Liver (tissue), 9 donors: ENCODE results near the gene XRCC5. TPM values are rescaled to one million over a fixed set of nuclear protein-coding genes. Genes with fewer than 3 reads are reported as not detected.

Experiments
- DNase-seq: peaks from one replicate; pipeline ENCODE4 v3.0.0-alpha.2; 2017; ENCODE audit warnings: low spot score
- H3K27ac ChIP-seq, 2 donors: one replicate each; pipeline ENCODE4 v1.7.0; 2013; ENCODE audit warnings: inconsistent platforms in 2 of 2, low read length in 2 of 2, control low read depth in 1 of 2, low read depth in 1 of 2, mild to moderate bottlenecking in 1 of 2
- H3K27me3 ChIP-seq, 4 donors: one replicate each; pipeline versions ENCODE4 v1.6.1 to v1.7.0; 2013; ENCODE audit warnings: low read length in 3 of 4, inconsistent platforms in 1 of 4, mild to moderate bottlenecking in 1 of 4, moderate library complexity in 1 of 4; ENCODE audit not compliant: control insufficient read depth in 4 of 4, insufficient read depth in 4 of 4
- H3K36me3 ChIP-seq, 4 donors: one replicate each; pipeline versions ENCODE4 v1.6.1 to v1.7.0; 2013; ENCODE audit warnings: low read length in 3 of 4, mild to moderate bottlenecking in 3 of 4, low read depth in 1 of 4, moderate library complexity in 1 of 4; ENCODE audit not compliant: control insufficient read depth in 4 of 4, insufficient read depth in 3 of 4
- H3K4me1 ChIP-seq, 4 donors: one replicate each; pipeline versions ENCODE4 v1.6.1 to v1.7.0; 2013; ENCODE audit warnings: low read length in 3 of 4, mild to moderate bottlenecking in 3 of 4, moderate library complexity in 1 of 4; ENCODE audit not compliant: control insufficient read depth in 4 of 4, insufficient read depth in 4 of 4
- H3K4me3 ChIP-seq, 3 donors: one replicate each; pipeline versions ENCODE4 v1.6.1 to v1.7.0; 2013; ENCODE audit warnings: low read length in 3 of 3, control low read depth in 1 of 3, low read depth in 1 of 3, mild to moderate bottlenecking in 1 of 3
- H3K9ac ChIP-seq, 2 donors: one replicate each; pipeline ENCODE4 v1.7.0; 2013; ENCODE audit warnings: low read length in 2 of 2, mild to moderate bottlenecking in 2 of 2, moderate library complexity in 2 of 2, control low read depth in 1 of 2, low read depth in 1 of 2
- H3K9me3 ChIP-seq, 4 donors: one replicate each; pipeline versions ENCODE4 v1.6.1 to v1.7.0; 2013; ENCODE audit warnings: low read length in 3 of 4; ENCODE audit not compliant: control insufficient read depth in 4 of 4
- EGR1 ChIP-seq, 2 donors: IDR thresholded peaks; 2 replicates each; pipeline ENCODE4 v1.6.1; 2016 to 2018; ENCODE audit warnings: antibody characterized with exemption in 2 of 2, low read depth in 2 of 2
- FOXA1 ChIP-seq: IDR thresholded peaks from 2 replicates; pipeline ENCODE4 v1.6.1; 2016; ENCODE audit warnings: antibody characterized with exemption
- GABPA ChIP-seq, 2 donors: IDR thresholded peaks in 1 of 2; conservative IDR thresholded peaks in 1 of 2; 2 replicates each; pipeline ENCODE4 v1.6.1; 2016; ENCODE audit warnings: antibody characterized with exemption in 2 of 2, mild to moderate bottlenecking in 1 of 2, moderate library complexity in 1 of 2
- HNF4A ChIP-seq, 2 donors: conservative IDR thresholded peaks; 2 replicates each; pipeline ENCODE4 v1.6.1; 2016; ENCODE audit warnings: antibody characterized with exemption in 2 of 2, mild to moderate bottlenecking in 2 of 2
- JUND ChIP-seq, 2 donors: IDR thresholded peaks; 2 replicates each; pipeline ENCODE4 v1.6.1; 2016; ENCODE audit warnings: antibody characterized with exemption in 2 of 2
- NR2F2 ChIP-seq: IDR thresholded peaks from 2 replicates; pipeline ENCODE4 v1.6.1; 2016; ENCODE audit warnings: antibody characterized with exemption
- RAD21 ChIP-seq, 2 donors: IDR thresholded peaks; 2 replicates each; pipeline ENCODE4 v1.6.1; 2016; ENCODE audit warnings: antibody characterized with exemption in 2 of 2, mild to moderate bottlenecking in 2 of 2
- RXRA ChIP-seq, 2 donors: IDR thresholded peaks; 2 replicates each; pipeline ENCODE4 v1.6.1; 2017 to 2018; ENCODE audit warnings: antibody characterized with exemption in 2 of 2, mild to moderate bottlenecking in 1 of 2
- SP1 ChIP-seq: IDR thresholded peaks from 2 replicates; pipeline ENCODE4 v1.6.1; 2018; ENCODE audit warnings: antibody characterized with exemption, mild to moderate bottlenecking
- TAF1 ChIP-seq: conservative IDR thresholded peaks from 2 replicates; pipeline ENCODE4 v1.6.1; 2016; ENCODE audit warnings: antibody characterized with exemption, mild to moderate bottlenecking
- WGBS: extraction: QIAGEN DNeasy Blood & Tissue Kit; methylation state at CpG from one replicate; pipeline ENCODE4 v1.1.7; 2013; 5-methylcytosine and 5-hydroxymethylcytosine counted together
- polyA plus RNA-seq, 2 donors: library from polyadenylated mRNA; stranded (reverse) in 1 of 2; unstranded in 1 of 2; fragments of 200-250 nt in 1 of 2; fragments of >200 nt in 1 of 2; fragmentation: Nextera tagmentation in 1 of 2; extraction: Ambion mirVana in 1 of 2; gene quantifications; one replicate each; pipeline versions ENCODE4 v1.2.1 to v1.2.3, GENCODE V29; 2013 to 2015
- total RNA-seq, 2 donors: library from RNA; depleted of rRNA; stranded (reverse); fragments of >200 nt; gene quantifications; one replicate each; pipeline ENCODE4 v1.2.3, GENCODE V29; 2014
- TF ChIP-seq, protein P1 (sequence below): IDR thresholded peaks from 2 replicates; pipeline ENCODE4 v1.6.1; 2016; ENCODE audit warnings: antibody characterized with exemption, mild to moderate bottlenecking
- TF ChIP-seq, protein P2 (sequence below): IDR thresholded peaks from 2 replicates; pipeline ENCODE4 v1.6.1; 2016; ENCODE audit warnings: antibody characterized with exemption
- TF ChIP-seq, protein P3 (sequence below): IDR thresholded peaks from 2 replicates; pipeline ENCODE4 v1.6.1; 2016; ENCODE audit warnings: antibody characterized with exemption
- TF ChIP-seq, protein P4 (sequence below): IDR thresholded peaks from 2 replicates; pipeline ENCODE4 v1.6.1; 2016; ENCODE audit warnings: antibody characterized with exemption
- TF ChIP-seq, protein P5 (sequence below): fragments of 150-350 bp; IDR thresholded peaks from 2 replicates; pipeline ENCODE4 v1.5.1; 2017; ENCODE audit warnings: improper control_type of control experiment, low read depth, low read length; ENCODE audit not compliant: missing input control
- donor health status: healthy.
- donor health status: healthy.
- donor health status: healthy.
- donor health status: healthy.
- donor health status: healthy.

Gene XRCC5
- total and polyA plus RNA-seq, 4 donors, result 63.7 to 140 (median 84.5) TPM

DNA sequence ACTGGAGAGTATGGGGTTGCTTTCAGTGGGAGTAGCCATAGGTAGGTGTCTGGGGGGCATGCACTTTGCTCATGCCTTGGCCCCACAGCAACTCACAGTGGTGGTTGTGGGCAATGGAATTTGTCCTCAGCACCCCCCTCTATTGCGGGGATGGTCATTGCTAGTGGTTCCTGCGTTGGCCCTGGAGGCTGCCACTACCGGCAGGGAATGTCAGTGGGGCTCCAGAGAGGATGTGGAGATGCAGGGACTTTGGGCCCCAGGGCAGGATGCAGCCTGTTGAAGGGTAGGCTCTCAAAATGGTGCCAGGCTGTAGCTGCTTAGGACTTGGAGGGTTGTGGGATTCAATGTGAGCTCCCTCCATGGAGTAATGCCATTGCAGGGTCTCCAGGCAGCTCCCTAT lies 125.0 kb downstream of the XRCC5 start:
- Histone ChIP-seq H3K4me3 (no peak overlapping the region), H3K27ac (no peak overlapping the region), H3K36me3 (no peaks in the 10 kb centered on the region), H3K4me1 (no peaks in the 10 kb centered on the region), H3K9ac (no peak overlapping the region), H3K9me3 (peaks cover 0 to 3% (median 0%) of the 10 kb centered on the region in 4 donors), H3K27me3 (no peaks in the 10 kb centered on the region)
- 93% methylated on average over 3 of the region's 3 CpGs for WGBS
- TF ChIP-seq GABPA (IDR thresholded peaks at IDR 0.05 in 1 of 2, conservative IDR thresholded peaks at IDR 0.05 in 1 of 2) (no peak), RAD21 (IDR thresholded peaks at IDR 0.05) (no peak), HNF4A (conservative IDR thresholded peaks at IDR 0.05) (no peak), EGR1 (IDR thresholded peaks at IDR 0.05; ENCODE audit: low read depth in 2 of 2) (no peak), RXRA (IDR thresholded peaks at IDR 0.05) (no peak)
- TF ChIP-seq, protein P1, sequence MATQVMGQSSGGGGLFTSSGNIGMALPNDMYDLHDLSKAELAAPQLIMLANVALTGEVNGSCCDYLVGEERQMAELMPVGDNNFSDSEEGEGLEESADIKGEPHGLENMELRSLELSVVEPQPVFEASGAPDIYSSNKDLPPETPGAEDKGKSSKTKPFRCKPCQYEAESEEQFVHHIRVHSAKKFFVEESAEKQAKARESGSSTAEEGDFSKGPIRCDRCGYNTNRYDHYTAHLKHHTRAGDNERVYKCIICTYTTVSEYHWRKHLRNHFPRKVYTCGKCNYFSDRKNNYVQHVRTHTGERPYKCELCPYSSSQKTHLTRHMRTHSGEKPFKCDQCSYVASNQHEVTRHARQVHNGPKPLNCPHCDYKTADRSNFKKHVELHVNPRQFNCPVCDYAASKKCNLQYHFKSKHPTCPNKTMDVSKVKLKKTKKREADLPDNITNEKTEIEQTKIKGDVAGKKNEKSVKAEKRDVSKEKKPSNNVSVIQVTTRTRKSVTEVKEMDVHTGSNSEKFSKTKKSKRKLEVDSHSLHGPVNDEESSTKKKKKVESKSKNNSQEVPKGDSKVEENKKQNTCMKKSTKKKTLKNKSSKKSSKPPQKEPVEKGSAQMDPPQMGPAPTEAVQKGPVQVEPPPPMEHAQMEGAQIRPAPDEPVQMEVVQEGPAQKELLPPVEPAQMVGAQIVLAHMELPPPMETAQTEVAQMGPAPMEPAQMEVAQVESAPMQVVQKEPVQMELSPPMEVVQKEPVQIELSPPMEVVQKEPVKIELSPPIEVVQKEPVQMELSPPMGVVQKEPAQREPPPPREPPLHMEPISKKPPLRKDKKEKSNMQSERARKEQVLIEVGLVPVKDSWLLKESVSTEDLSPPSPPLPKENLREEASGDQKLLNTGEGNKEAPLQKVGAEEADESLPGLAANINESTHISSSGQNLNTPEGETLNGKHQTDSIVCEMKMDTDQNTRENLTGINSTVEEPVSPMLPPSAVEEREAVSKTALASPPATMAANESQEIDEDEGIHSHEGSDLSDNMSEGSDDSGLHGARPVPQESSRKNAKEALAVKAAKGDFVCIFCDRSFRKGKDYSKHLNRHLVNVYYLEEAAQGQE, result no peak
- TF ChIP-seq, protein P2, sequence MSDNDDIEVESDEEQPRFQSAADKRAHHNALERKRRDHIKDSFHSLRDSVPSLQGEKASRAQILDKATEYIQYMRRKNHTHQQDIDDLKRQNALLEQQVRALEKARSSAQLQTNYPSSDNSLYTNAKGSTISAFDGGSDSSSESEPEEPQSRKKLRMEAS, result no peak
- TF ChIP-seq, protein P3, sequence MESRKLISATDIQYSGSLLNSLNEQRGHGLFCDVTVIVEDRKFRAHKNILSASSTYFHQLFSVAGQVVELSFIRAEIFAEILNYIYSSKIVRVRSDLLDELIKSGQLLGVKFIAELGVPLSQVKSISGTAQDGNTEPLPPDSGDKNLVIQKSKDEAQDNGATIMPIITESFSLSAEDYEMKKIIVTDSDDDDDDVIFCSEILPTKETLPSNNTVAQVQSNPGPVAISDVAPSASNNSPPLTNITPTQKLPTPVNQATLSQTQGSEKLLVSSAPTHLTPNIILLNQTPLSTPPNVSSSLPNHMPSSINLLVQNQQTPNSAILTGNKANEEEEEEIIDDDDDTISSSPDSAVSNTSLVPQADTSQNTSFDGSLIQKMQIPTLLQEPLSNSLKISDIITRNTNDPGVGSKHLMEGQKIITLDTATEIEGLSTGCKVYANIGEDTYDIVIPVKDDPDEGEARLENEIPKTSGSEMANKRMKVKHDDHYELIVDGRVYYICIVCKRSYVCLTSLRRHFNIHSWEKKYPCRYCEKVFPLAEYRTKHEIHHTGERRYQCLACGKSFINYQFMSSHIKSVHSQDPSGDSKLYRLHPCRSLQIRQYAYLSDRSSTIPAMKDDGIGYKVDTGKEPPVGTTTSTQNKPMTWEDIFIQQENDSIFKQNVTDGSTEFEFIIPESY, result no peak
- TF ChIP-seq, protein P4, sequence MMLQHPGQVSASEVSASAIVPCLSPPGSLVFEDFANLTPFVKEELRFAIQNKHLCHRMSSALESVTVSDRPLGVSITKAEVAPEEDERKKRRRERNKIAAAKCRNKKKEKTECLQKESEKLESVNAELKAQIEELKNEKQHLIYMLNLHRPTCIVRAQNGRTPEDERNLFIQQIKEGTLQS, result no peak
- TF ChIP-seq, protein P5, sequence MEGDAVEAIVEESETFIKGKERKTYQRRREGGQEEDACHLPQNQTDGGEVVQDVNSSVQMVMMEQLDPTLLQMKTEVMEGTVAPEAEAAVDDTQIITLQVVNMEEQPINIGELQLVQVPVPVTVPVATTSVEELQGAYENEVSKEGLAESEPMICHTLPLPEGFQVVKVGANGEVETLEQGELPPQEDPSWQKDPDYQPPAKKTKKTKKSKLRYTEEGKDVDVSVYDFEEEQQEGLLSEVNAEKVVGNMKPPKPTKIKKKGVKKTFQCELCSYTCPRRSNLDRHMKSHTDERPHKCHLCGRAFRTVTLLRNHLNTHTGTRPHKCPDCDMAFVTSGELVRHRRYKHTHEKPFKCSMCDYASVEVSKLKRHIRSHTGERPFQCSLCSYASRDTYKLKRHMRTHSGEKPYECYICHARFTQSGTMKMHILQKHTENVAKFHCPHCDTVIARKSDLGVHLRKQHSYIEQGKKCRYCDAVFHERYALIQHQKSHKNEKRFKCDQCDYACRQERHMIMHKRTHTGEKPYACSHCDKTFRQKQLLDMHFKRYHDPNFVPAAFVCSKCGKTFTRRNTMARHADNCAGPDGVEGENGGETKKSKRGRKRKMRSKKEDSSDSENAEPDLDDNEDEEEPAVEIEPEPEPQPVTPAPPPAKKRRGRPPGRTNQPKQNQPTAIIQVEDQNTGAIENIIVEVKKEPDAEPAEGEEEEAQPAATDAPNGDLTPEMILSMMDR, result no peak
- DNase-seq, result no peak

DNA sequence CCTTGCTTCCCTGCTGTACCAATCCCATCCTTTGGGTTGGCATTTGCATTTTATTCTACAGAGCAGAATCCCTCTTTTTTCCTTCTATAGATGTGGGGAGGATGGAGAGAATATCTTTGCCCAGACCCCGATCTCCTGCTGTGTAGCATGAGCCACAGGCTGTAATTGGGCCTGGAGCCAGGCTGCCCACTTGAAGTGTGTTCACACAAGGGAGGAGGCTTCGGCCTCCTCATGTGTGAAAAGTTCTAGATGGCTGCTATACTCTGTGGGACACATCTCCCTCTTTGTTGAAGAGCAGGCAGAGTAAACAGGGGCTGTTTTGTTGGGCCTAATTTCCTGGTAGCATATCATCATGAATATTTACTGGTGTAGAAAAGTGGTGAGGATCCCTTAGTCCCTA lies 126.3 kb downstream of the XRCC5 start:
- Histone ChIP-seq H3K4me1 (no peaks in the 10 kb centered on the region), H3K9me3 (peaks cover 0 to 3% (median 0%) of the 10 kb centered on the region in 4 donors), H3K36me3 (no peaks in the 10 kb centered on the region), H3K27me3 (no peaks in the 10 kb centered on the region), H3K9ac (no peak overlapping the region), H3K27ac (no peak overlapping the region), H3K4me3 (no peak overlapping the region)
- WGBS, result 96% methylated on average over 2 of the region's 2 CpGs
- DNase-seq, result no peak
- TF ChIP-seq, protein P3, result no peak
- TF ChIP-seq RAD21 (IDR thresholded peaks at IDR 0.05) (no peak), JUND (IDR thresholded peaks at IDR 0.05) (no peak), GABPA (IDR thresholded peaks at IDR 0.05 in 1 of 2, conservative IDR thresholded peaks at IDR 0.05 in 1 of 2) (no peak), SP1 (no peak), NR2F2 (no peak), TAF1 (no peak), FOXA1 (no peak)
- TF ChIP-seq, protein P5, result no peak
- TF ChIP-seq, protein P1, result no peak
